Activated naive CD4-positive, alpha-beta T cell treated with anti-CD3 and anti-CD28 coated beads, Interleukin-2, amount 50 U/mL, for 16 hours (primary cell): Measurements from ENCODE around the gene PRICKLE1.

Experiments
- DNase-seq: peaks from one replicate; pipeline ENCODE4 v3.0.0-alpha.2; 2020

The PRICKLE1 gene

DNA sequence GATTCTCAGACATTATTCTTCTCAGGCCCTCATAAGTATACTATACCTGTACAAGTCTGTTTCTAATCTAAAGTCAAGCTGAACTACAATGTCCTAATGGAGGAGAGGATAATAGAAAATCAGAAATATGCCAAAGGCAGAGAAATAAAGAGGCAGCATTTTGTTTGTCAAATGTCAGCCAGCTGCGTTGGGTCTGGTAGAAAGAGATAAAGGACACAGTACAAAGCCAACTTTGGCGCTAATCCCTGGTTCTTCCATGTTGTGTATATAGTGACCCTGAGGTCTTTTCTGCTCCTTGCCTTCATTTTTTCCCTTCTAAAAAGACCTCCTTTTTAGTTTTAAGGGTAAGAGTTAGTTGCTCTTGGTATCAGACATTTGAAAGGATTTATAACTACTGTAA lies 103.1 kb downstream of the PRICKLE1 start:
- no peak for DNase-seq

DNA sequence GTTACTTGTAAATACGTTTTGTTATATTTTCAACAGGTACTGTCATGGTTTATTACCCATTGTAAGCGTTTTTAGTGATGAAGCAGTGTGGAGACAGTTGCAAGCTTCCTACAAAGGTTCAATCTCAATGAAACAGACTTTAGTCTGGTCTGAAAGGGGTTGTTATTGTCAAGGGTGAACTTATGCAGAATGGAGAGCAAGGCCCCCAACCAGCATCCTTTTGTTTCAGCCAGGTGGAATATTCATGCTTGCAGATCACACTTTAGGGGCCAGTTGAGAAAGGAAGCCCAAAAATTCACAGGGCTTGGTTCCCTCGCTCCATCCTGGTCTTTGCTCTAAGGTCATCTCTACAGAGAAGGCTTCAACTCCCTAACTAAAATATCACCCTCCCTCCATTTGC lies 103.7 kb downstream of the PRICKLE1 start:
- no peak for DNase-seq

DNA sequence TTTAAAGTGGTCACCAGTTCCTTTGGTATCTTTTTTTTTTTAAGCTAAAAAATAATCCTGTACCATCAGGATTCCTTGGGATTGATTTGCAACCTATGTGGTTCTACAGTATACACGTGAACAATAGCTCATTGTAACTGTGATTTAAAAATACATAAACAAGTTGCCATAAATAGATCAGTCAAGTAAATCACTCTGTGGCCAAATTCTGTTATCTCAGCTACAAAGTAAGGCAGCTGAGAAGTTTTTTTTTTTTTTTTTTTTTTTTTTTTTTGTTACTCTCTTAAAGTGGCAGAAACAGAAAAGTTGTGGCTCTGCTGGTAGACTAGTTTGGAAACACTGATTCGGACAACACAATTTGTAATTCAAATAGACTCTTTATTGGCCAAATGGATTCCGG lies 104.5 kb downstream of the PRICKLE1 start:
- no peak for DNase-seq

DNA sequence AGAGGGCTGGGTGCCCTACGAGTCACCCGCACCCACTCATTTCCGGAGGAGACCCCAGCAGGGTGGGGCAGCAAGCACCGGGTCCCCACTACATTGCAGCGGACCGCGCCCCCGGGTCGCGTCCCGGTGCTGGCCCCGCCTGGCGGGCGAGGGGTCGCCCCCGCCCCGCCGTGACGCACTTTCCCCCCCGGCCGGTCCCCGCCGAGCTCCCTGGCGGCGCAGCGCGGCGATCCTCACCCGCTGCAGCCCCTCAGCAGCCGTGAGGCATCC lies 106.1 kb downstream of the PRICKLE1 start:
- peak; percentile 24 for DNase-seq

DNA sequence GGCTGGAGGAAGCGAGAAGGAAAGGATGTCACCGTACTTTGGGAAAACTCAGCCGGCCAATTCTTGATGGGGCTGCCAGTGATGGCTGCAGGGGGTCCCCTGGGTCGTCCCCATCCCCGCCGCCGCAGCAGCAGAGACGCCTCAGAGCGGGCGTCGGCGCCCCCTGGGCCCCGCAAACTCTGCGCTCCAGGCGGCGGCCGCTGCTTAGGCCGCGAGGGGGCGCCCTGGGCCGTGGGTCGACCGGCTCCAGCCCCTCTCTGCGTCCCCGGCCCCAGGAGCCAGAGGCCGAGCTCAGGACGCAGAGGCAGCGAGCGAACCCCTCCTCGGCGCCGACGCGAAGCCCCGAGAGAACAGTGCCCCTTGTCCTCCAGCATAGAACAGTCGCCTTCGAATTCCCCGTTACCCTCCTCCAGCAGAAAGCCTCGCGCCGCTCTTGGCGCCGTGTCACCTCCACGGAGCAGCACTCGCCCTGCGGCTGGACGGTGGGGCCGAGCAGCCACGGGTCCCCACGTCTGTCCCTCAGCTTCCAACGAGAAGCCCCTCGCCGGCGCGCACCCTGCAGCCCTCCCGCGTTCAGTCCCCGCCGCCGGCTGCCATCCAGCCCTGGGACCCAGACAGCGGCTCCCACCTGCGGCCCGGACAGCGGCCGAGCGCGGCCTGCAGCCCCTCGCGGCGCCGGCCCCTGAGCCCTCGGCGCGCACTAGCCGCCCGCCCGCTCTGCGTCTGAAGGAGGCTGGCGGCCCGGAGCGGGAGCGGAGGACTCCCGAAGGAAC lies 106.6 kb downstream of the PRICKLE1 start:
- DNase-seq = peak; percentile 56

DNA sequence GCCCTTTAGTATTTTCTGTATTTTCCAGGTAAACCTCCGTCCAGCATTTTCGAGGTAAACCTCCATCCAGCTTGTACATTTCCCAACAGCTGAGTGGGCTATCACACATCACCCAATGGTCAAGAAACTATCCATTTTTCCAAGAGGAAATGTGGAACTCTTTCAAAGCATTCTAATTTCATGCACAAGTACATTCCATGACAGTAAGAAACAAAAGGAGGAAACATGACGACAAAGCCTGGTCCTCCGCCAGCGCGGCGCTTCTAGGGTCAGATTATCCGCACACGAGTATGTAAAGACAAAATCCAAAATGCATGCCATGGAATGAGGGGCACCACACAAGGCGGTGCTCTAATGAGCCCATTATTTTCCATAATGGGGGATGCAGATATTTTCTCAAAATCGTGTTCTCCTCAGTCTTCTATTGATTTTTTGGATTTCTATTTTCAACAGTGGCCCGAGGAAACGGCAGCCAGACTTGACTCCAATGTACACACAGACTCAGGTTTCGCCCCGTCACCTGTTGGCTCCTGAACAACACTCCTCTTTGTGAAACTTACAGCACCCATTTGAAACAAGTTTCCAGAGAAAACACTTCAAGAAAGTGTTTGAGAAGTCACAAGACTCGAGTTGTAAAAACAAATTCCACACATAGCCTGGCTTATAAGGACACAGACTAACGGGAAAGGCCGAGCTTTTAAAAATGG lies 107.4 kb downstream of the PRICKLE1 start:
- no peak for DNase-seq

DNA sequence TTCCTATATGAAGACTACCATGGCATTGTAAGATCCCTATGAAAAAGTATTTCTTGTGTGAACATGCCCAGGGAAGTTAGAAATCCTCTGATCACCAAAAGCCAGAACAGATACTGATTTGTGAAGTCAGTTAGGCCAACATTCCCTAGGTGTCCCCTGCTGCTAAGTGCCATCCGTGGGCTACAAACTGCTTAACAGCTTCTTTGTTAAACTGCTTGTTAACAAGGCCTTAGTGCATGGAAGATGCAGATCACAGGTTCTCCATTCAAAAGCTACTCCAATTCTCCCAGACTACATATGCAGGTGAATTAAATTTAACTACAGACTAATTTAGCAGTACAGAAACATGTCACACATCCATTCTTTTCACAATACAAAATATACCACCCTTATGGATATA lies 108.2 kb downstream of the PRICKLE1 start:
- no peak for DNase-seq

DNA sequence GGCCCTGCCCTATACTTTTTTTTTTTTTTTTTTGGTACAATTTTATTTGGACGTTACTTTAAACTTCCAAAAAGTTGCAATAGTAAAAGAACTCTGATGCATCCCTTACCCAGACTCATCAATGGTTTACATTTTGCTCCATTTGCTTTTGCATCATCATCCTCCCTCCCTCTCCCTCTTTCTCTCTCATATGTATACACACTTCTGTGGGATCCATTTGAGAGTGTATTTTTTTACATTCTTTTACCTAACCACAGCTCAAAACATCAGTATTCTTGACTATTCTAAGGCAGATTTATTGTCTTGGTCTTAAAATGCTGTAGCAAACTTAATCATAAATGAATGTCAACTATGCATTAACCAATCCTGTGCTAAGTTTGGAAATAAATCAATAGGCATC lies 111.6 kb downstream of the PRICKLE1 start:
- DNase-seq = no peak

DNA sequence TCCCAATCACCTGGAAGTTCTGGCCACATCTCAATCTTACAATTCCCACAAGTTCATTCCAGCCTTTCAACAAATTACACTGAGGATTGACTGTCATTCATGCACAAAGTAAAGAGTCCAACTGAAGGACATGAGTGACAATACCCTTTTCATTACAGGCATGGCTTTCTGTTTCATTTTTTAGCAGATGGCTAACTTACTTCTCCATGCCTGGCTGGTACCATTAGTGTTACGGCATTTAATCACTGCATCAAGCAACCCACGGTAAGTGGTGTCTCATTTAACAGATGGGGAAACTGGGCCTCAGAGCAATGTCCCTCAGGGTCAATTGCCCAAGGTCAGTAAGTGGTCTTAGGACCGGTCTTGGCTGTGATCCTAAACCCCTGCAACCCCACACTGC lies 114.4 kb downstream of the PRICKLE1 start:
- DNase-seq = no peak

DNA sequence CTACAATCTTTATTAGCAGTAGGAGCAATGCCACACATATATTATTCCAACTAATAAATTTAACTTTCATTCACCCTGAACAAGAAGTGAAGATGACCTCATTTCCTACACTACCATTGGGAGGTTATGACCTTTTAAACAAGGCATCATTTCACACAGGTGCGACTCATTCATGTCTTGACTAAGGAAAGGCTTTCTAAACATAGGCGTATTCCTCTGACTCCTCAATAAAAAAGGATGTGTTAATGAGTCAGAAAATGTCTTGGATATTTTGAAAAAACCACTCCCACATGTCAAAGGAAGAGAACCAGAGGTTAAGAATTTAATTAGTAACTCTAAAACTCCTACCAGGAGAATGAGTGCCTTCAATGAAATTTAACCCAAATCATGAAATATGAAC lies 115.2 kb downstream of the PRICKLE1 start:
- no peak for DNase-seq

DNA sequence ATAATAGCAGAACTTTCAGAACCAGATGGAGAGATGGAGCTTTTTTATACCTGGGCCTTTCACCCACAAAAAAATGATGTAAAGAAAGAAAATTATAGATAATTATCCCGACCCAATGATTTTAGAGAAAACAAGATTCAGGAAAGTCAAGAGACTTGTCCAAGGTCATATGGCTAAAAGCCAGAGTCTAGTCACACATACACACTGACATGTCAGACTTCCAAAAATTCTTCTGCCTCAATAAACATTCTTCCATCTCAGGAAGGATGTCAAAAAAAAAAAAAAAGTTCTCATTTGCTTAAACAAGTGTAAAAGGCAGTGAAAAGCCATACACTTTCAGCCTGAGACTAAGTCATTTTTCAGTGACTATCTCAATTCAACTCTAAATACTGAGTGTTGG lies 116.0 kb downstream of the PRICKLE1 start:
- no peak for DNase-seq

DNA sequence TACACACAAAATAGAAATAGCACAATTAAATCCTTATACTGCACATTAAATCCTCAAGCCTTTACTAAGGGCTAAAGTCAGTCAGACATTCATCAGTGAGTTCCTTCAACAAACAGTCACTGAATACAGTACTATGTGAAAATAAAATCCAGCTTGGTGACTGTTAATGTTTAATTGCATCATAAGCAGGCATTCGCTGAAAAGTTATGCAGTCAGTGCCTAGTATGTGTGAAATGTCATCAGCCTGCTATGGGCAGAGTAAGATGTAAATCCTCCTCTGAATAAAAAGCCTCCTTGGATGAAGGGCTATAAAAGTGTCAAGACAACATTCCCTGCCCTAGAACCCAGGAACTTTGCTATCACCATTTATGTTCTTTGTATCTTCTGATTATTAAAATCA lies 116.4 kb downstream of the PRICKLE1 start:
- DNase-seq = no peak

DNA sequence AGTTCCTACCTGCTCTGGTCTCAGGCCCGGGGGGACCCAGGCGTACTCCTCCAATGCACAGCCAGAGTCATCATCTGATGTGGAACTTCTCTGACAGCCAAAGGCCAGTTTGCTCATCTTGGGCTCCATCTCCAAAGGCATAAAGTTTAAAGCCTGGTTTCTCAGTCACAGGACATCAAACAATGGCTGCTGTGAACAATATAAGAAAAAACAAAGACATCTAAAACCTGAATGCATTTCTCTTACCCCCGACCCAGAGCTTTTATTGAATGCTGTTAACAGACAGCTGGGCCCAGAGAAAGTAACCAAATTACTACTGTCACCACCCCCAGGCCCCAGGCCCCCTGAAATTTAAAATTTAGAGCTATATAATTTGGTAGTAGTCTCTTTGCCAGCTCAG lies 117.2 kb downstream of the PRICKLE1 start:
- DNase-seq = no peak

DNA sequence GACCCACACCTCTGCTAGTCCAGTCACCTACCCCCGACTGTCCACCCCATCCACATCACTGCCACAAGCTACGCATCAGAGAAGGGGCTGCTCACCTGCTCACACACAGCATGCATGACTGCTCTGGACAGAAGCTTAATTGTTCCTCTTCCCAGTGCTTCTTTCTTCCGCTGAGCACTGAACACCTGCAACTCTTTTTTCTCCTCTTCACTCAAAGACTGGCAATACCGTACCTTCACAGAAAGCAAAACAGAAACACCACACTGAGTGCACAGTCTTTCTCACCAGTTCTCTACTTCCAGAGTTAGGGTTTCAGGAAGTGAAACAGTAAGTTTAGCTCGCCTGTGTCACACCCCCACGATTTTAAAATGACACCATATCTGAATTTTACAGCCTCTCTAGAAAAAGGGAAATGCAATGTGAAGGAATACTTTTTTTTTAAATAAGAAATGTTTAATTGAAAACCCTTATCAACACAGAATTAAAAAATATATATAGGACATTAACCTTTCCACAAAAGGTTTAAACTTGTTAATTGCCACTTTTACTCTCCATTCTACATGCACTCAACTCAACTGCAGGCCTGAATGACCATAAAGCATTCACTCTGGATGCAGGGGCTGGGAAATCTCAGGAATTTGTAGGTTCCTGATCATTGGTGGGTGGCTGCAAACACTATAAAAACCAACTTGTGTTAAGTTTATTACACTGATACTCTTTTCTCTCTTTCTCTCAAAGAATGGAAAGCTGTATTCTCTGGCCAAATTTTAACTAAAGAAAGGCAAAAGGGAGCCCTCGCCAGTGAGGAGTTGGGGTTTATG lies 120.0 kb downstream of the PRICKLE1 start:
- DNase-seq = no peak

DNA sequence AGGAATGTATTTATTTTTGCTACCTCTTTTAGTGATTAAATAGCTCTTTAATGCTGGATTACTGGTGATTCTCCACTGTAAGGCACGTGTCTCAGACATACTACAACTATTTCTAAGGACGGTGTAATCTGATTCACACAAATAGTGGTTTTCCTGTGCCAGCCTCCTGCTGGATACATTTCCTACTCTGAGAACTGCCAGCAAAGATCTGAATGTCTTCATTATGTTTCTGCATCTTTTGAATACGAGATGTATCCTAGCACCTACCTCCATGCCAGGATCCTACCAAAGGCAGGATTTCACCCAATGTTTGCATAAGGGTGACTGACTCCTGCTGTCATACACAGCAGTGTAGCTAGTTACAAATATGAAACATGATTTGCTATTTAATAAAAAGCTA lies 120.6 kb downstream of the PRICKLE1 start:
- no peak for DNase-seq

DNA sequence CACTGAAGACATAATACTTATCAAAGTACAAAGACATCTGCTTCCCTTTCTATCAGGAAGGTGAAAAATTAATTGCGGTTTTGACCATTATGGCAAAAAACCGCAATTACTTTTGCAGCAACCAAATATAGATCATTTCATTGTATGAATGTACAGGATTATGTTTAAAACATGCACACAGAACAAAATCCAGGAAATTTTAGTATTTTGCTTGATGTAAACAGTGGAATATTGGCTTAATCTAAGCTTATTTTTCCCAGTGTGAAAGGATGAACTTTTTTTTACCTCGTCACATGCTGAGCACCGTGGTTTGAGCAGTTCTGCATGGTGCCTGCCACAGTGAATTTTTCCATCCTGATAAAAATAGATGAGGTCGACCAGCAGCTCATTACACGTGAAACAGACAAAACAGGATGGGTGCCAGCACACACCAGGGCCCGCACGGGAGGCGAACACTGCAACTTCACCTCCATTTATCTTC lies 121.2 kb downstream of the PRICKLE1 start:
- DNase-seq = no peak

DNA sequence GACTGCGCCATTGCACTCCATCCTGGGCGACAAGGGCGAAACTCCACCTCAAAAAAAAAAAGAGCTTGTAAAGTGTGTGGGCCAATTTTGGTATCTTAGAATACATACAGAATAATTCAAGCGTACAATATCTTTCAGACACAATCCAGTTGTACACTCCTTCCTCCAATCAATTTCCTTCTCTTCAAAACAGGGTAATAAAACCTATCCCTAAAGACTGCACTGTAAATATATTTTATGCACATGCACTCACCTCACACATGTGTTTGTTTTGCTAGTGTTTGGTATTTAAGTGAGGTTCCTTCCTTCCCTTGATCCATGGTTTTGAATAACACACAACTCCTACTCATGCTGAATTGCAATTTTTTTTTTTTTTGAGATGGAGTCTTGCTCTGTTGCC lies 125.9 kb downstream of the PRICKLE1 start:
- no peak for DNase-seq

DNA sequence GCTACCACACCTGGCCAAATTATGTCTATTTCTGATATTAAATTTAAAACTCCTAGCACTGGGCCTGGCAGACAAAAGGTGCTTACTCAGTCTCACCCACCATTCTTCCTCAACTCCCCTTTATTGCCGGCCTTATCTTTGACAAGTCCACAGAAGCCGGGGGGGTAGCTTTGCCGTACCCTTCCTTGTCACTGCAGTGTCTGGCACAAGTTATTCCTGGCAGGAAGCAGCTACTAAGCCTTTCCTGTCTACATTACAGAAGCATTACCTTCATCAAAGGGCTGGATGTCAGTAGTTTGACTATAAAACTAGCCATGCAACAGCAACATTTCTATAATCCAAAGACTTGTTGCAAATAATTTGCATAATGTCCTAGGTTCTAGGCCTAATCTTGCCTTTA lies 127.1 kb downstream of the PRICKLE1 start:
- no peak for DNase-seq

DNA sequence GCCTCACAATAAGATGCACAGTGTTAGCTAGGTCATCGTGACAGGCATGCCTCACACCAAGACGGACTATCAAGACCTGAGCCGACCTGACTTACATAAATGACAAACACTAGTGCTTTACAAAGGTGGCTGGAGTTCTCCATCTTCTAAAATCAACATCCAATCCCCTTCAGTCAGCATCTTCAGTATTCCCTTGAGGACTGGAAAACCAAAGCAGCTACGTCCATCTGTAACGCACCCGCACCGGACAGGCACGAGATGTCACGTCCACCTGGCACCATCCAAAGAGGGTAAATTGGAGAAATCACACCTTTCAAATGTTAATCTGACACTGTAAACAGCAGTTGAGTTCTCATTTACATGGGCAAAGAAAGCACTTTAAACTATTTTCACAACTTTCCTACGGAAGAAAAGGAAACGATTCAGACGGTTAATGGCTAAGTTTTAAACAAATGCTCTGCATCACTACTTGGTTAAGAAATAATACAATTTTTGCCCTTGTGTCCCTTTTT lies 130.2 kb downstream of the PRICKLE1 start:
- no peak for DNase-seq

DNA sequence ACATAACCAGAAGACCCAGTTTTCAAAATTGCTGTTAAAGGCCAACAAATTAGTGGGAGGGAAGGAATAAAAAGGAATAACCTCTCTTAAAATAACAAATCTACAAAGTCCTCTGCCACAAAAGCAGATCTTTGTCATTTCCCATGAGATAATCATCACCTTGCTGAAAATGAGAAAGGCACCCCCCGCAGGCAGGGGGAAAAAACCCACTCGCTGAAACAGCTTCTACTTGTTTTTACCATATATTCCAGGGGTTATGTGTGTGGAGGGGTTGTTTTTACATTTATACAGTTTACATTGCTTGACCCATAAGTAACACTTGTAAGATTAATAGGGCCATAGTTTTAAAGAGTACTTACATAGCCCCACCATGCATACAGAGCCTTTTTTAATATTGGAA lies 131.0 kb downstream of the PRICKLE1 start:
- DNase-seq = no peak

DNA sequence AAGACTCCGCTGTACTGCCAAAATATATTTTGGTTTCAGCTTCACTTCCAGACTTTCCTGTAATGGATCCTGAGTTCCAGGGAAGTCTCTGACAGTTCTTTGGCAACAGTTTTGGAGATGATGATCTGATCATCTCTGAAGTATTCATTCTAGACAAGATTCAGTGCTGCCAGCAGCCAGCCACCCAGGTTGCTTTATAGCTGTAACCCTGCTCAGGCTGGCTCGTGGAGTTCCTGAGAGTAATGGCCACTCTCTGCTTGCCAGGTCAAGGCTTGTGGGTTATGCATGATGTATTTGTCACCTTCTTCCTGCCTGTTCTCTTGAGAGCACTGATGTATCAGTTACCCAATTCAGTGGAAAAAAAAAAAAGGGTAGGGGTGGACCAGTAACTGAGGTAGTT lies 139.3 kb downstream of the PRICKLE1 start:
- DNase-seq = no peak

DNA sequence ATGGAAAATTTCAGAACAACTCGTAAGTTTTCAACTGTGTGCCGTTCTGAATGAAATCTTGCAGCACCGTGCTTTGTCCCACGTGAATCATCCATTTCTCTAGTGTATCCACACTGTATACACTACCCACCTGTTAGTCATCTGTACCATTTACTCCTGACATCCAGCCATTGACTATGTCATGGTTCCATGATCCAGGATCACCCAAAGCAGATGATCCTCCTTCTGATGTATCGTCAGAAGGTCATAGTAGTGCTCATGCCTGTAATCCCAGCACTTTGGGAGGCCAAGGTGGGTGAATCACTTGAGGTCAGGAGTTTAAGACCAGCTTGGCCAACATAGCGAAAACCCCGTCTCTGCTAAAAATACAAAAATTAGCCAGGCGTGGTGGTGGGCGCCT lies 140.7 kb downstream of the PRICKLE1 start:
- DNase-seq = no peak

DNA sequence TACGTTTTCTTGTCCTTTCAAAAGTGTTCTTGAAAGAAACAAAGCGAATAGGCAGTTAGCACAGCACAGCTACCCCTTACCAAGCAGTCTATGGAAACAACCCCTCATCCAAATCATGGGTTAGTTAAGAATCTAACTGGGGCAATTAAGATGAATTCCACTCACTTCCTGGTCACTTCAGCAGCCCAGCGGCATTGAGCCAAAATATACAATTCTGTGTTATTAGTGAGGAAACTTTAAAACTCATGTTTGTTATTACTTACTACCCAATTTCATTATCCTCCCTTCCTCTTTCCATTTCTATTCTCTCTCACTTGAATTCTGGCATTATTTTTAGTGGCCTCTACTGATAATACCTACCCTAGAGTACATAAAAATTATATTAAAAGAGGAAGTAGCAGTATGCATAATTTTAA lies 142.2 kb downstream of the PRICKLE1 start:
- DNase-seq = no peak

DNA sequence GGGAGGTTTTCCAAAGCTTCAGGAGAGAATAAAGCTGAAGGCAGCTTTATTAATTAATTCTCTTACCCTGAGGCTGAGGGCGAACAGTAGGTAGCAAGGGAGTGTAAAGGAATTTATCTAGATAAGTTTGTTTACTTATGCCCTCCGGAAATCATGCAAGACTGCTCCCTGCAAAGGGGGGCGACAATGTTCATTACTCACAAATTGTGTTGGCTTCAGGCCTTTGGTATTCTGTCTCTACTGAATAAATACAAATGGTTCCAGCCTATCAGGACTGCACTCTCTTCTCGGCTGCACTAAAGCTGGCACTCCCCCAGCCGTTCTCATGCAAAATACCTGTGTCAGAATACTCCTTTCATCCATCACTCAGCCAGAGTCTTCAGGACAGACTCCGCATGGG lies 142.8 kb downstream of the PRICKLE1 start:
- no peak for DNase-seq
